GM18873 (cell line): ENCODE data around the gene PSMD13.

ENCODE experiments used
- ATAC-seq: cut with Tn5 transposase; IDR thresholded peaks from one replicate; pipeline ENCODE4 v1.9.1; 2021; ENCODE audit warnings: mild to moderate bottlenecking, moderate library complexity, moderate number of reproducible peaks; ENCODE audit not compliant: unreplicated experiment, low FRiP score

The PSMD13 gene

DNA sequence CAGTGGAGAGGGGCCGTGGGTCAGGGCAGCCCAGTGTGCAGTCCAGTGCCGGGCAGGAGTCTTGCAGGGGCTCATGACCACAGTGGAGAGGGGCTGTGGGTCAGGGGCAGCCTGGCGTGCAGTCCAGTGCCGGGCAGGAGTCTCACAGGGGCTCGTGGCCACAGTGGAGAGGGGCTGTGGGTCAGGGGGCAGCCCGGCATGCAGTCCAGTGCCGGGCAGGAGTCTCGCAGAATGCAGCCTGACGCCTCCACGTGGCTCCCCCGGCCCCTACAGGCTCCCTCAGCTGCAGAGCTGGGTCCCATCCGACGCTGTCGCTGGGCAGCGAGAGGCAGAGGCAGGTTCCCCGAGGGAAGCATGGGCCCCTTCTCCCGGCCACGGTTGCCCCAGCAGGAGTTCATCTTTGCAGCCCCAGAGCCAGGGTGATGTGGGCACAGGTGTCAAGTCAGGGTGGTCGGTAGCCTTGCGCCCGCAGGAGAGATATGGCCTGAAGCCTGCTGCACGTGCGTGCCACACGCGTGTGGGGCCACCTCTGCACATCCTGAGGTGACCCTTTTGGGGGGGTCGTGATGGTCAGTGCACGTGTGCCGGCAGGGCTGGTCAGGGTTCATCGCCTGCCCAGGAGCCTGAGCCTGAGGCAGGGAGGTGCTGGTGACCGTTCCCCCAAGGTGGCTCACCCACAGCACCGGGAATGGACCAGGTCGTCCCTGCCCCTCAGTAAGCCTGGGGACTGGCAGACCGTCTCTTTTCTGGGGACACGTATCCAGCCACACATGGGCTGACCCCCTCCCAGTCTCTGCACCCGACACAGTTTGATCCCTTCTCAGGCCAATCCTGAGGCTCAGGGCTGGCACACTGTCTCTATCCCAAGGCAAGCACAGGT, 59.6 kb downstream of the PSMD13 start:
- ATAC-seq: no peak

DNA sequence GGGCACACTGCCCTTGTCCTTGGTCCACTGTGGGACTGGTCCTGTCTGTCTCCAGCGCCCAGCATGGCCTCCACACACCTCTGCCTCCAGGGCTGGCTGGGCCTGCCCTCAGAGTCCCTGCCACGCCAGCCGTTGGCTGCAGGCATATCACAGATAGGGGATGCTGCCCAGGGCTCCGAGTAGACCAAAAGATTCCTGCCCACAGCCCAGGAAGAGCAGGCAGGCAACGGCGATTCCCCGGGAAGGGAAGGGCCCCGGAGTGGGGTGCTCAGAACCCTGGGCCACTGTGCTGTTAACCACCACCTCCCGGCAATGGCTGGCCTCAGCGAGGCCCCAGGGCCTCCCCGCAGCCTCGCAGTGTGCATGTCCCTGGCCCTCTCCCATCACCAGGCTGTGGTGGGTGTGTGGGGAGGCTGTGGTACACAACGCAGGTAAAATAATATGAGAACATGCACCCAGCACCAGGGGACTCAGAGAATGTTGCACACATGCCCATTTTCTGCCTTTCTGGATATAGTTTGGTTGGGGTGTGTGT, 60.3 kb downstream of the PSMD13 start:
- ATAC-seq: no peak

DNA sequence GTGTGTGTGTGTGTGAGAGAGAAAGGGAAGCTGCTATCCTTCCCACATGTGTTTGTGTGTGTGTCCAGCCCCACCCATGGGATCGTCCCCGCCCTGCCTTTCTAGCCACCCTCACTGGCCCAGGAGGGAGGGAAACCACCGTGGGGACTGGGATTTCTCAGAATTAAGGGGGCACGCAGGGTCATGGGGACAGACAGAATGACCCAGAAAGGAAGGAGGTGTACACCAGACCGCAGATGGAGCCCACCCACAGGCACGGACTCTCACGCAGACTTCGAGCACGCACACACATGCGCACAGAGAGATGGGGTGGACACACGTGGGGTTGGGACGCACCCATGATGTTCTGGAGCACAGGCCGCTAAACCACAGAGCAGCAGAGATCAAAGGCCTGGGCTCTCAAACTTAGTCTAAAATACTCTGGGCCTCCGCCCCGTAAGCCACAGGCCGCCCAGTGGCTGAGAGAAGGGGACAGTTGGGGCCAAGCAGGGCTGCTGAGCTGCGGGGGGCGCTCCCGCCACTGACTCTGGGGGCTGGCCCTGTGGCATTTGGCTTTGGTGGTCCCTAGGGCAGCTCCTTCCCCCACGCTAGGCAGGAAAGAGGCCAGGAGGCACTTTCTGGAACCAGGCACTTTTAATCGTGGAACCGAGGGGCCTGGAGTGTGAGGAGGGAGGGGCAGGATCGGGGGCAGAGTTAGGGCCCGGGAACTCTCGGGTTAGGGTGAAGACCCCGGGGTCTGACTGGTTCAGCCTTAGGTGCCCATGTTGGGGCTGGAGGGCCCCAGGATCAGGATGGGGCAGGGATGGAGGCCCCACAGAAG, 61.0 kb downstream of the PSMD13 start:
- no peak for ATAC-seq

DNA sequence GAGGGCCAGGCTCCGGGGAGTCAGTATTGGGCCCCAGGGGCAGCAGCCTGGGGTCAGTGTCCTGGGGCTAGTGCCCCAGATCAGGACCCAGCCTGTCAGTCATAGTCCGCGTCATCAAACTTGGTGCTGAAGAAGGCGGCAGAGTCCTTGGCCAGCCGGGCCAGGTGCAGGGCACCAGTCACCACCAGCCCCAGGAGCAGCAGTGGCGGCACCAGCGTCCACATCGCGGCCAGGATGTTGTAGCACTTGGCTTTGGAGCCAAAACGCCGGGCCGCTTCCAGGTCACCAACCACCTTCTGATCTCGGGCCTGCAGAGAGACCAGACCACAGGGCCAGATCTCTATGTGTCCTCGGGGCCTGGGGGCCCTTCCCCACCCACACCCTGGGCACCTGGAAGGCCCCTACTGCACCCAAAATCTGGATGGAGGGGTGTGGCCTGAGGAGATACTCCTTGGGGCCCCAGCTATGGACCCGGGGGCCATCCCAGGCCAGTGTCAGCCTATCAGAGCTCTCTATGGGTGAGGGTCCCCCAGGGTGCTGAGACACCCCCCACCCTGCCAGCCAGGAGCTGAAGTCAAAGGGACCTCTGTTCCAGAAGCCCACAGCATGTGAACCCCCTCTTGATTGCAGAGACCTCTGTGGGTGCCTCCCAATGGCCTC, 61.8 kb downstream of the PSMD13 start:
- ATAC-seq: no peak

DNA sequence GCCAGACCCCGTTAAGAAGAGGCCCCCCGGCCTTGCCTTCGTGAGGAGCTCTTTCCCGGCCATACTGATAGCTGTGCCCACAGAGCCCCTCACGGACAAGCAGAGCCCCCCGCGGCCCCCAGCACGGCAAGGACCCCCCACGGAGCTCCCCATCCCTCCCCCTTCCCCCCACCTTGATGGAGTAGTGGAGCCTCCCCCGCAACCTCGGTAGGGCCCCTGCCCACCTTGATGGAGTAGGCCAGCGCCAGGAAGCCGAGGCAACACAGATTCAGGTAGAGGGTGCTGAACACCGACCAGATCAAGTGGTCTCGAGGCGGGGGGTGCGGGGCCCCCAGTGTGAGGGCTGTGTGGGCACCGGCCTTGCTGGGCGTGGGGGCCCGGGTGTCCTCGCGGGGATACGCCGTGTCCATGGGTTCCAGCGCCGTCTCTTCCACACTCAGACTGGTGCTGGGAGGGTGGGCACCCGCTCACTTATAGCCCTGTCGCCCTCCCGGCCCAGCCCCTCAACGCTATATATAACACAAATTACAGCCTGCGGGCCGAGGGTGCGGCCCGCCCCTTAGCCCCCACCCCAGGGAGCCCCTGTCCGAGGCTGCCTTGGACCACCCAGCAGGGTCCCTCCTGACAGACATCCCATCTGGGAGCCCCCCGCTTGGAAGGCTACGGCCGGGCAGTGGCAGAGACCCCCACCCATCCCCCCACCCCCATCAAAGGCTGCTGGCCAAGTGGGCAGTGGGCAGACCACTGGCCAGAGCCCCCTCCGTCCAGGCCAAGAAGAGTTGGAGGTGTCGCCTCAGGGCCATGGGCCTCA, 62.5 kb downstream of the PSMD13 start, which contains the start of gene IFITM5:
Gene IFITM5, minus strand, starts transcription at position 446 of the 811 bp plus-strand sequence. Its CDS starts 36 bp downstream, at position 410.
- ATAC-seq: no peak

DNA sequence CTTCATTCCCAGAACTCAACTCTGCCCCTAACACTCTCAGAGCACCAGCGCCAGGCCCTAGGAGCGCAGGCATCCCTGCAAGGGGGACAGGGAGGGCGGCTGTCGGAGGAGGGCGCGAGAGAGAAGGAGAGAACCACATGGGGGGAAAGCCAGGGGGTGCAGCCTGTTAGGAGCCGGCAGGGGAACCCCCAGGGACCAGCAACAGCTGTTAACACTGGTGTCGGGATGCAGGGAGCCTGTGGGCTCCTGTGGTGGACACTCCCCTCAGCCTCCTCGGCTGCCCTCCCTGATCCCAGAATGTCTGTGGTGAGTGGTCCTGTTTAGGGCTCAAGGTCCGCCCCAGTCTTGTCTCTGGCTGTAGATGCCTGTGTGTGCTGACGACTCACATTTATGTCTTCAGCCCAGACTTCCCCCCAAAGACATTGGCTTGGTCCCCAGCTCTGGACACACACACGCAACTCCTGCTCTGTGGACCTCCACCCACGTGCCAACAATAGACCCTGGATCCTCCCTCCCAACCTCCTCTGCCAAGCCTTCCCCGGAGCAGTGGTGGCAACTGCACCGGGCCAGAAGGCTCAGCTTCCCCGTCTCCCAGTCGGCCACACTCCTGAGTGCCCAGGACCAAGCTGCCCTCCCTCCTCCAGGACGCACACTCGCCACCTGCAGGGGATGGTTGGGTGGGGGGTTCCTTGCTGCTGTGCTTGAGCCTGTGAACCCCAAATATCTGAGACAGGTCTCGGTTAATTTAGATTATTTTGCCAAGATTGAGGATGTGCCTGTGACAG, 63.4 kb downstream of the PSMD13 start:
- no peak for ATAC-seq
